Measurements from ENCODE around the gene TULP4.

Gene TULP4

GRCh38 chr6:158489441-158489840, 177.2 kb downstream of the TULP4 start:
- no peak for FAIRE-seq
- DNase-seq (ENCODE audit: insufficient read length, low spot score): no peak

- FAIRE-seq: no peak
- no peak for DNase-seq (ENCODE audit: insufficient read length, low spot score)
Measured at GRCh38 chr6:158492881-158493280, 180.6 kb downstream of the TULP4 start.

- DNase-seq (ENCODE audit: insufficient read length, low spot score) (no peak), FAIRE-seq (no peak)
Measured at GRCh38 chr6:158496700-158497099, 184.4 kb downstream of the TULP4 start.

- no peak for FAIRE-seq
- no peak for DNase-seq (ENCODE audit: insufficient read length, low spot score)
Measured at GRCh38 chr6:158497620-158498019, 185.4 kb downstream of the TULP4 start.

GRCh38 chr6:158498362-158498761, 186.1 kb downstream of the TULP4 start:
- FAIRE-seq (no peak), DNase-seq (ENCODE audit: insufficient read length, low spot score) (no peak)

GRCh38 chr6:158499601-158500000, 187.3 kb downstream of the TULP4 start:
- FAIRE-seq: no peak
- DNase-seq (ENCODE audit: insufficient read length, low spot score): no peak

GRCh38 chr6:158500016-158500735, 187.9 kb downstream of the TULP4 start:
- peak; percentile 53 for DNase-seq (ENCODE audit: insufficient read length, low spot score)
- FAIRE-seq: no peak

- FAIRE-seq (no peak), DNase-seq (ENCODE audit: insufficient read length, low spot score) (no peak)
Measured at GRCh38 chr6:158501360-158502262, 189.3 kb downstream of the TULP4 start.

- FAIRE-seq: no peak
- DNase-seq (ENCODE audit: insufficient read length, low spot score): no peak
Measured at GRCh38 chr6:158502263-158502950, 190.1 kb downstream of the TULP4 start.

- no peak for FAIRE-seq
Measured at GRCh38 chr6:158503222-158503621, 191.0 kb downstream of the TULP4 start.

GRCh38 chr6:158503846-158504245, 191.6 kb downstream of the TULP4 start:
- no peak for FAIRE-seq

More at GRCh38 chr6:158503222-158503621, 191.0 kb downstream of the TULP4 start:
- no peak for DNase-seq (ENCODE audit: insufficient read length, low spot score)

GRCh38 chr6:158505194-158505593, 192.9 kb downstream of the TULP4 start:
- DNase-seq (ENCODE audit: insufficient read length, low spot score) (no peak), FAIRE-seq (no peak)

More at GRCh38 chr6:158503846-158504245, 191.6 kb downstream of the TULP4 start:
- no peak for DNase-seq (ENCODE audit: insufficient read length, low spot score)

GRCh38 chr6:158506601-158507000, 194.3 kb downstream of the TULP4 start:
- peak; percentile 26 for DNase-seq (ENCODE audit: insufficient read length, low spot score)
- no peak for FAIRE-seq

- FAIRE-seq: no peak
- no peak for DNase-seq (ENCODE audit: insufficient read length, low spot score)
Measured at GRCh38 chr6:158507174-158507573, 194.9 kb downstream of the TULP4 start.

- DNase-seq (ENCODE audit: insufficient read length, low spot score): no peak
- FAIRE-seq: no peak
Measured at GRCh38 chr6:158508450-158508849, 196.2 kb downstream of the TULP4 start.

GRCh38 chr6:158509465-158509864, 197.2 kb downstream of the TULP4 start:
- no peak for DNase-seq (ENCODE audit: insufficient read length, low spot score)
- FAIRE-seq: no peak

- DNase-seq (ENCODE audit: insufficient read length, low spot score) (no peak), FAIRE-seq (no peak)
Measured at GRCh38 chr6:158512809-158513208, 200.5 kb downstream of the TULP4 start.

- DNase-seq (ENCODE audit: insufficient read length, low spot score): no peak
- FAIRE-seq: no peak
Measured at GRCh38 chr6:158514176-158514575, 201.9 kb downstream of the TULP4 start.

- FAIRE-seq (no peak), DNase-seq (ENCODE audit: insufficient read length, low spot score) (no peak)
Measured at GRCh38 chr6:158514991-158515390, 202.7 kb downstream of the TULP4 start.

GRCh38 chr6:158516098-158516497, 203.8 kb downstream of the TULP4 start:
- no peak for FAIRE-seq
- no peak for DNase-seq (ENCODE audit: insufficient read length, low spot score)

- FAIRE-seq (no peak), DNase-seq (ENCODE audit: insufficient read length, low spot score) (no peak)
Measured at GRCh38 chr6:158517038-158517437, 204.8 kb downstream of the TULP4 start.

All from HTR-8/SVneo (cell line).